ENCODE measurements around the gene FOXS1.

FOXS1 gene

GRCh38 chr20:31836853-31837608, 8.4 kb downstream of the FOXS1 start:
- Histone ChIP-seq H3K27ac (no peak overlapping the region), H3K27me3 (peaks cover 7% of the 10 kb centered on the region), H3K36me3 (no peaks in the 10 kb centered on the region), H3K4me1 (ENCODE audit: control insufficient read depth in 1 of 2, insufficient read depth in 1 of 2, low read depth in 1 of 2, low read length in 1 of 2) (peaks cover 23% of the 10 kb centered on the region in 2 experiments), H3K4me3 (ENCODE audit: low read depth in 1 of 2, low read length in 1 of 2) (no peak overlapping the region), H3K9me3 (no peaks in the 10 kb centered on the region)
- TF ChIP-seq CTCF (IDR thresholded peaks at IDR 0.05): no peak

- H3K4me3 ChIP-seq (ENCODE audit: low read depth in 1 of 2, low read length in 1 of 2): no peak overlapping the region
- H3K36me3 ChIP-seq: no peaks in the 10 kb centered on the region
- H3K27me3 ChIP-seq: peaks cover 7% of the 10 kb centered on the region
- peaks cover 23% of the 10 kb centered on the region in 2 experiments for H3K4me1 ChIP-seq (ENCODE audit: control insufficient read depth in 1 of 2, insufficient read depth in 1 of 2, low read depth in 1 of 2, low read length in 1 of 2)
- no peak overlapping the region for H3K27ac ChIP-seq
- no peaks in the 10 kb centered on the region for H3K9me3 ChIP-seq
- no peak for TF ChIP-seq CTCF (IDR thresholded peaks at IDR 0.05)
Observed at GRCh38 chr20:31835977-31836852, 9.2 kb downstream of the FOXS1 start.

GRCh38 chr20:31835554-31835953, 9.8 kb downstream of the FOXS1 start:
- Histone ChIP-seq H3K4me1 (ENCODE audit: control insufficient read depth in 1 of 2, insufficient read depth in 1 of 2, low read depth in 1 of 2, low read length in 1 of 2) (peaks cover 23% of the 10 kb centered on the region in 2 experiments), H3K36me3 (no peaks in the 10 kb centered on the region), H3K9me3 (no peaks in the 10 kb centered on the region), H3K27ac (no peak overlapping the region), H3K4me3 (ENCODE audit: low read depth in 1 of 2, low read length in 1 of 2) (no peak overlapping the region), H3K27me3 (peaks cover 7% of the 10 kb centered on the region)
- no peak for TF ChIP-seq CTCF (IDR thresholded peaks at IDR 0.05)

GRCh38 chr20:31833931-31834521, 11.4 kb downstream of the FOXS1 start:
- Histone ChIP-seq H3K4me3 (ENCODE audit: low read depth in 1 of 2, low read length in 1 of 2) (no peak overlapping the region), H3K27me3 (peaks cover 7% of the 10 kb centered on the region), H3K4me1 (ENCODE audit: control insufficient read depth in 1 of 2, insufficient read depth in 1 of 2, low read depth in 1 of 2, low read length in 1 of 2) (peaks cover 18 to 21% of the 10 kb centered on the region in 2 experiments), H3K27ac (no peak overlapping the region), H3K36me3 (no peaks in the 10 kb centered on the region), H3K9me3 (no peaks in the 10 kb centered on the region)
- no peak for TF ChIP-seq CTCF (IDR thresholded peaks at IDR 0.05)

- Histone ChIP-seq H3K36me3 (no peaks in the 10 kb centered on the region), H3K27ac (no peak overlapping the region), H3K9me3 (no peaks in the 10 kb centered on the region), H3K4me1 (ENCODE audit: control insufficient read depth in 1 of 2, insufficient read depth in 1 of 2, low read depth in 1 of 2, low read length in 1 of 2) (peaks cover 11 to 14% of the 10 kb centered on the region in 2 experiments), H3K27me3 (peaks cover 7% of the 10 kb centered on the region), H3K4me3 (ENCODE audit: low read depth in 1 of 2, low read length in 1 of 2) (no peak overlapping the region)
- peak; percentile 70 for TF ChIP-seq CTCF (IDR thresholded peaks at IDR 0.05)
Observed at GRCh38 chr20:31833130-31833930, 12.1 kb downstream of the FOXS1 start.
